Lung (tissue), 12 donors: ENCODE measurements around the gene SSTR3. TPM values are rescaled to one million over a fixed set of nuclear protein-coding genes. Genes with fewer than 3 reads are reported as not detected.

Experiments used
- ATAC-seq: fragments of 200-7000 bp; cut with Tn5 transposase; one replicate; pipeline ENCODE4 v1.9.1; 2020; ENCODE audit warnings: moderate number of reproducible peaks; ENCODE audit not compliant: insufficient read depth, low FRiP score
- DNase-seq, 3 donors: peaks; one replicate each; pipeline ENCODE4 v3.0.0-alpha.2; 2013 to 2017
- H3K27ac ChIP-seq, 2 donors: one replicate each; pipeline ENCODE4 v1.5.1; 2013; ENCODE audit warnings: mild to moderate bottlenecking in 2 of 2, moderate library complexity in 2 of 2, control low read depth in 1 of 2, inconsistent platforms in 1 of 2, low read depth in 1 of 2, low read length in 1 of 2
- H3K27me3 ChIP-seq, 3 donors: one replicate each; pipeline ENCODE4 v1.5.1; 2013; ENCODE audit warnings: low read length in 2 of 3; ENCODE audit not compliant: control insufficient read depth in 3 of 3, insufficient read depth in 3 of 3
- H3K36me3 ChIP-seq, 4 donors: one replicate each; pipeline ENCODE4 v1.5.1; 2013; ENCODE audit warnings: low read length in 4 of 4, mild to moderate bottlenecking in 1 of 4, moderate library complexity in 1 of 4; ENCODE audit not compliant: control insufficient read depth in 4 of 4, insufficient read depth in 4 of 4
- H3K4me1 ChIP-seq, 5 donors: one replicate each; pipeline ENCODE4 v1.5.1; 2013; ENCODE audit warnings: low read length in 5 of 5, mild to moderate bottlenecking in 2 of 5, moderate library complexity in 1 of 5; ENCODE audit not compliant: control insufficient read depth in 5 of 5, insufficient read depth in 5 of 5
- H3K4me3 ChIP-seq: one replicate; pipeline ENCODE4 v1.5.1; 2013; ENCODE audit warnings: mild to moderate bottlenecking, control low read depth, moderate library complexity
- H3K9ac ChIP-seq, 2 donors: one replicate each; pipeline ENCODE4 v1.5.1; 2013; ENCODE audit warnings: low read length in 2 of 2, control low read depth in 1 of 2; ENCODE audit not compliant: insufficient read depth in 1 of 2
- H3K9me3 ChIP-seq, 4 donors: one replicate each; pipeline ENCODE4 v1.5.1; 2013; ENCODE audit warnings: low read length in 3 of 4, mild to moderate bottlenecking in 1 of 4, moderate library complexity in 1 of 4; ENCODE audit not compliant: control insufficient read depth in 4 of 4, insufficient read depth in 3 of 4
- CTCF ChIP-seq: IDR thresholded peaks from 2 replicates; pipeline ENCODE4 v1.5.1; 2012; ENCODE audit warnings: mild to moderate bottlenecking; ENCODE audit errors: control extremely low read depth, extremely low read depth
- WGBS, 2 donors: extraction: QIAGEN DNeasy Blood & Tissue Kit; methylation state at CpG; one replicate each; pipeline ENCODE4 v1.1.7; 2013; 5-methylcytosine and 5-hydroxymethylcytosine counted together
- polyA plus RNA-seq, 2 donors: library from polyadenylated mRNA; stranded (reverse); fragments of 200-250 nt; gene quantifications; one replicate each; pipeline ENCODE4 v1.2.1, GENCODE V29; 2013
- total RNA-seq, 2 donors: library from RNA; depleted of rRNA in 1 of 2; stranded (reverse); fragments of >200 nt in 1 of 2; gene quantifications; one replicate each; pipeline ENCODE4 v1.2.1, GENCODE V29; 2014 to 2021
- donor health status: control.
- donor health status: control.
- donor health status: Bipolar disorder and iron deficiency.
- donor health status: healthy.
- donor health status: DM: yes; HTN: yes; CAD: no.

Gene SSTR3
- total and polyA plus RNA-seq, 4 donors, result 0.04 to 0.87 (median 0.10) TPM

- no peak overlapping the region for H3K9ac ChIP-seq
- H3K27ac ChIP-seq, result no peak overlapping the region
- H3K9me3 ChIP-seq, result no peaks in the 10 kb centered on the region
- H3K27me3 ChIP-seq, result no peaks in the 10 kb centered on the region
- H3K4me3 ChIP-seq, result no peak overlapping the region
- 79 to 80% methylated on average over 13 of the region's 13 CpGs for WGBS, 2 donors
- H3K36me3 ChIP-seq, result peaks cover 0 to 1% (median 0%) of the 10 kb centered on the region in 4 donors
- no peak for TF ChIP-seq CTCF
- ATAC-seq, result no peak
- DNase-seq, result no peak
- peaks cover 6 to 38% (median 11%) of the 10 kb centered on the region in 5 donors for H3K4me1 ChIP-seq
Observed at GRCh38 chr22:37185646-37186227, 26.5 kb downstream of the SSTR3 start.

- Histone ChIP-seq H3K9me3 (no peaks in the 10 kb centered on the region), H3K27me3 (no peaks in the 10 kb centered on the region), H3K4me3 (no peak overlapping the region), H3K9ac (peak overlapping the region in 1 of 2 donors; percentile 11), H3K4me1 (peaks cover 6 to 38% (median 15%) of the 10 kb centered on the region in 5 donors), H3K27ac (no peak overlapping the region), H3K36me3 (peaks cover 0 to 1% (median 0%) of the 10 kb centered on the region in 4 donors)
- DNase-seq, result no peak
- TF ChIP-seq CTCF, result no peak
- 91 to 92% methylated on average over 18 of the region's 18 CpGs for WGBS, 2 donors
- ATAC-seq, result no peak
Observed at GRCh38 chr22:37184816-37185541, 27.3 kb downstream of the SSTR3 start.

- no peak for DNase-seq
- Histone ChIP-seq H3K4me3 (no peak overlapping the region), H3K9me3 (no peaks in the 10 kb centered on the region), H3K27me3 (no peaks in the 10 kb centered on the region), H3K9ac (no peak overlapping the region), H3K27ac (no peak overlapping the region), H3K4me1 (peaks cover 6 to 32% (median 16%) of the 10 kb centered on the region in 5 donors), H3K36me3 (peaks cover 0 to 1% (median 0%) of the 10 kb centered on the region in 4 donors)
- no peak for TF ChIP-seq CTCF
- whole genome bisulfite sequencing, 2 donors, result 91% methylated on average over 12 of the region's 12 CpGs
- no peak for ATAC-seq
Observed at GRCh38 chr22:37184380-37184755, 27.9 kb downstream of the SSTR3 start.
